ENCODE results near the gene NFE2L1.
"Not testable (repeated sequence)": the region's sequence is repeated elsewhere in the genome, so short reads cannot be mapped to it uniquely, and the experiment has no call there.

Gene NFE2L1

GRCh38 chr17:48064638-48065037 is 16.5 kb downstream of the NFE2L1 start:
- H3K9me3 ChIP-seq (ENCODE audit: severe bottlenecking): no peaks in the 10 kb centered on the region
- DNase-seq: no peak
- H3K27ac ChIP-seq: no peak overlapping the region
- H3K27me3 ChIP-seq (ENCODE audit: insufficient read depth, low read depth, severe bottlenecking): no peaks in the 10 kb centered on the region
- H3K4me3 ChIP-seq (ENCODE audit: low read depth, low read length): no peak overlapping the region
- H3K36me3 ChIP-seq: peaks cover 88% of the 10 kb centered on the region
- no peak for TF ChIP-seq CTCF (IDR thresholded peaks at IDR 0.05; ENCODE audit: low read depth, low read length)

- Histone ChIP-seq H3K9me3 (ENCODE audit: severe bottlenecking) (no peaks in the 10 kb centered on the region), H3K4me3 (ENCODE audit: low read depth, low read length) (no peak overlapping the region), H3K27me3 (ENCODE audit: insufficient read depth, low read depth, severe bottlenecking) (no peaks in the 10 kb centered on the region), H3K36me3 (peaks cover 85% of the 10 kb centered on the region), H3K27ac (no peak overlapping the region)
- no peak for DNase-seq
- TF ChIP-seq CTCF (IDR thresholded peaks at IDR 0.05; ENCODE audit: low read depth, low read length): no peak
Measured at GRCh38 chr17:48066192-48066591, 18.0 kb downstream of the NFE2L1 start.

- no peak for DNase-seq
- Histone ChIP-seq H3K4me3 (ENCODE audit: low read depth, low read length) (no peak overlapping the region), H3K36me3 (peaks cover 85% of the 10 kb centered on the region), H3K27ac (no peak overlapping the region), H3K27me3 (ENCODE audit: insufficient read depth, low read depth, severe bottlenecking) (no peaks in the 10 kb centered on the region), H3K9me3 (ENCODE audit: severe bottlenecking) (no peaks in the 10 kb centered on the region)
- TF ChIP-seq CTCF (IDR thresholded peaks at IDR 0.05; ENCODE audit: low read depth, low read length): no peak
Measured at GRCh38 chr17:48066656-48067055, 18.5 kb downstream of the NFE2L1 start.

- TF ChIP-seq CTCF (IDR thresholded peaks at IDR 0.05; ENCODE audit: low read depth, low read length): no peak
Measured at GRCh38 chr17:48067245-48067644, 19.1 kb downstream of the NFE2L1 start.

GRCh38 chr17:48067808-48068207 is 19.6 kb downstream of the NFE2L1 start:
- peaks cover 87% of the 10 kb centered on the region for H3K36me3 ChIP-seq
- not testable (repeated sequence) for H3K27me3 ChIP-seq (ENCODE audit: insufficient read depth, low read depth, severe bottlenecking); H3K9me3 ChIP-seq (ENCODE audit: severe bottlenecking); H3K4me3 ChIP-seq (ENCODE audit: low read depth, low read length); H3K27ac ChIP-seq; DNase-seq

More at GRCh38 chr17:48067245-48067644, 19.1 kb downstream of the NFE2L1 start:
- Histone ChIP-seq H3K27ac (no peak overlapping the region), H3K4me3 (ENCODE audit: low read depth, low read length) (no peak overlapping the region), H3K27me3 (ENCODE audit: insufficient read depth, low read depth, severe bottlenecking) (no peaks in the 10 kb centered on the region), H3K36me3 (peaks cover 85% of the 10 kb centered on the region), H3K9me3 (ENCODE audit: severe bottlenecking) (no peaks in the 10 kb centered on the region)
- no peak for DNase-seq

GRCh38 chr17:48068491-48068961 is 20.4 kb downstream of the NFE2L1 start:
- Histone ChIP-seq H3K36me3 (peaks cover 85% of the 10 kb centered on the region), H3K27ac (no peak overlapping the region), H3K4me3 (ENCODE audit: low read depth, low read length) (no peak overlapping the region), H3K9me3 (ENCODE audit: severe bottlenecking) (no peaks in the 10 kb centered on the region), H3K27me3 (ENCODE audit: insufficient read depth, low read depth, severe bottlenecking) (no peaks in the 10 kb centered on the region)
- peak; percentile 53 for DNase-seq
- TF ChIP-seq CTCF (IDR thresholded peaks at IDR 0.05; ENCODE audit: low read depth, low read length): peak; percentile 72

Data from WERI-Rb-1 (cell line).